Muscle of back (tissue), 11 donors: Measurements from ENCODE around the gene RNF26. TPM values are rescaled to one million over a fixed set of nuclear protein-coding genes. Genes with fewer than 3 reads are reported as not detected.

Source experiments
- DNase-seq, 3 donors: peaks; one replicate each; pipeline versions ENCODE4 v3.0.0 to v3.0.0-alpha.2; 2013
- polyA plus RNA-seq, 10 donors: library from polyadenylated mRNA; unstranded; fragments of 120-200 nt; gene quantifications; one replicate each; pipeline ENCODE4 v1.2.1, GENCODE V29; 2013; ENCODE audit not compliant: insufficient read length in 10 of 10

Gene RNF26
- polyA plus RNA-seq, 10 donors: 11.7 to 22.9 (median 16.1) TPM

DNA sequence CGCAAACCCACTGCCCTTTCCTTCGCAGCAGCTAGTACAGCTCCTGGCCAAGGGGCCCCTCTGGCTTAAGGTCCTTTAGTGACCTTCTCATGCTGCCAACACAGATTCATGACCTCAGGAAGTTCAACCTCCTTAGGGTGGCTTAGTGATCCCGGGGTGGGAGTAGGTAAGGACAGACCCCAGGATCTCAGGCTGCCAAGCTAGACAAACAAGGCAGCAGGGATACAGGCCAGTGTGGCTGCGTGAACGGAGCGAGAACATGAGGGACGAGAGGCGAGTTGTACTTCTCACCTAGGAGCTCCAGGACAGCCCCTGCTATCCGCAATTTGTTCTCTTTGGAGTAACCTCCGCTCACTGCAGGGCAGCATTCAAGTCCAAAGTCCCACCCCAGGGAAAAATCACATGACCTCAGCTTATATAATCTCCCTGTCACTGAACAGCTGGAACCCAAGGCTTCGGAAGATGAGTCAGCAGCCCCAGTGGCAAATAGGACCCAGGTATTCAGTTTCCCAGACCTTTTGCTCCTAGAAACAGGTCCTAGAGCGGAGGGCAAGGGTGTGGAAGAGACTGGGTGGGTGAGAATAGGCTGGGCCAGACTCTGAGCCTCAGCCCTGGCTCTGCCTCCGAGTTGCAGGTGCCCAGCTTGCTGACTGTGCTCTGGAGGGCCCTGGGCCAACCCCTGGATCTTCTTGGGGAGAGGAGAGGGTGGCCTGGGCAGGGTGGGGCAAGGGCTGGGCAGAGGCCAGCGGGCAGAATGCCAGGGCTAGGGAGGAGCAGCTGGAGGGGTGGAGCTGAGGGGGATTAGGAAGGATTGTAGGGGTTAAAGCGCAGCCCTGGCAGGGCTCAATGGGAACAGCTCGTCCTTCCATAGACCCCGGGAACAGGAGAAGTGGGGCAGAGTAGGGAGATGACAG, 34.1 kb downstream of the RNF26 start:
- DNase-seq: peak; percentile 73 to 83 (median 77)

GRCh38 chr11:119369132-119369925, 35.0 kb downstream of the RNF26 start:
- no peak for DNase-seq

DNA sequence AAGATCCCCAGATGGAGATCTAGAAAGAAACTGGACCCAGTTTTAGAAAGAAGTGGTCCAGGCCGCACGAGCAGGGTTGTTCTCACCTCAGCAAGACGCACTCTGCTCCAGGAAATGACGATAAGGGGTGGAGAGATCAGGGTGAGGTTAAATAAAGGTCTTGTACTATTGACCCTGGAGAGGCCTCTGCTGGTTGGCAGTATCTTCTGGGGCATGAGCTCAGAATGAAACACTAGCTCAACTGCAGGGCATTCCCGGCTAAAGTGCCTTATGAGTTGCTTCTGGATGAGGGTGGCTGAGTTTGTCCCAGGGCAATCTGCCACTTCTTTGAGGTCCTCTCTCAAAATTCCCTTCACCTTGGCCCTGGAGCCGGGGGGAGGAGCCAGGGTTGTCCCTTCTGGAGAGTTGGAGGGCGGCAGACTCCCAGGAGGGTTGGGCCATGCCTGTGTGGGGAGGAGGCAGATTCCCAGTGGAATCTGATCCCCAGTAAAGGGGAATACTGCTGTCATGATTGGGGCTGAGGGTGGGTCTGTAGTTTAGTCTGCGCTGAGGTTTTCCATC, 36.2 kb downstream of the RNF26 start:
- DNase-seq: peak in 1 of 3 donors; percentile 29

GRCh38 chr11:119371067-119371601, 36.8 kb downstream of the RNF26 start:
- DNase-seq: no peak

DNA sequence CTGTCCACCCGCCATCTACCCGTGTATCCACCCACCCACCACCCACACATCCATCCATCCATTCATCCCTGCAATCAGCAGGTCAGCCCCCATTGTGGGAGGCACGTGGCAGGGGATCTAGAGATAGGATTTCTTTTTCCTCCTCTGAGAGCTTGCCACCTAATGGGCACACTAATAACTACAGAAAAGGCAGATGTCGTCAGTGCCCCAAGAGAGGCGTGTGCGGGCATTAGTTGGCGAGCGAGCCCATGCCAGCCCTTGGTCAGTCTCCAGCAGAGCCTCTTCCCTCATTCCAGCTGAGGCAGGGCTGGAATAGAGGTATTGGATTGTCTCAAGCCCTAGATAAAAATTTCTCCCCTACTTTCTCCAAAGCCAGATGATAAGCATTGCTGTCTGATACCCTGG, 37.5 kb downstream of the RNF26 start:
- DNase-seq: peak in 1 of 3 donors; percentile 66

DNA sequence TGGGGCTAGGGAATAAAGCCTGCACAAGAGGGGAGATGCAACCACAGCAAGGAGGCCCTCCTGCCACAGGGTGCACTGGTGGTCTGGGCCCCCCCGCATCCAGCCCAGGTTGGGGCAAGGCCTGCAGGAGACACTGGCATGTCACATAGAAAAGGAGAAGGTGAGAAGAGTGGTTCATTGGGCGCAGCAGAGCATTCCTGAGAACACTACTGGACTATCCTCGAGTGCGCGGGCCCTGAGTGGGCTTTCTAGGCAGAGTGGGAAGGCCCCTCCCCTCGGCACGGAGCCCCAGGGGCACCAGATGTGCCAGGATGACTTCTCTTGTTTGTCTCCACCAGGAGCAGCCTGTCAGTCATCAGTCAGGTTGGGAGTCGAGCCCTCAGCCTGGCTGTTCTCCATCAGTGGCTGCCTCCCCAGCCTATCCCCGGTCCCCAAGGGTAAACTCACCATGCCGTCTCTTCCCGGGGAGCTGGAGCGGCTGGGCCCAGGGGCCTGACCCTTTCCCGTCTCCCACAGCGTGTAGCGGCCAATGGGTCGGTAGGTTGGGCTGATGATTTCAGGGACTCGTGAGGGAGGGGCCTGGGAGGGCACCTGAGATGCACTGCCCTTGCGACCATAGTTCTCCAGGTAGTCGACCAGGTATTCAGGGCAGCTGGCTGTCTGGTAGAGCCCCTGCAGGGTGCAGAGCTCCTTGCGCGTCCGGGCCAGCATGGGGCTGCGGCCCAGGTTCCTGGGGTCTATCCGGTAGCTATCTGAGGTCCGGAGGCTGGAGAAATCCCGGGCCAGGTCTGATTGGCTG, 38.1 kb downstream of the RNF26 start:
- no peak for DNase-seq

GRCh38 chr11:119373059-119373920, 39.0 kb downstream of the RNF26 start:
- DNase-seq: no peak

GRCh38 chr11:119373921-119374631, 39.7 kb downstream of the RNF26 start:
- peak in 2 of 3 donors; percentile 61 to 86 for DNase-seq

GRCh38 chr11:119374632-119375336, 40.5 kb downstream of the RNF26 start:
- DNase-seq: peak in 1 of 3 donors; percentile 63

DNA sequence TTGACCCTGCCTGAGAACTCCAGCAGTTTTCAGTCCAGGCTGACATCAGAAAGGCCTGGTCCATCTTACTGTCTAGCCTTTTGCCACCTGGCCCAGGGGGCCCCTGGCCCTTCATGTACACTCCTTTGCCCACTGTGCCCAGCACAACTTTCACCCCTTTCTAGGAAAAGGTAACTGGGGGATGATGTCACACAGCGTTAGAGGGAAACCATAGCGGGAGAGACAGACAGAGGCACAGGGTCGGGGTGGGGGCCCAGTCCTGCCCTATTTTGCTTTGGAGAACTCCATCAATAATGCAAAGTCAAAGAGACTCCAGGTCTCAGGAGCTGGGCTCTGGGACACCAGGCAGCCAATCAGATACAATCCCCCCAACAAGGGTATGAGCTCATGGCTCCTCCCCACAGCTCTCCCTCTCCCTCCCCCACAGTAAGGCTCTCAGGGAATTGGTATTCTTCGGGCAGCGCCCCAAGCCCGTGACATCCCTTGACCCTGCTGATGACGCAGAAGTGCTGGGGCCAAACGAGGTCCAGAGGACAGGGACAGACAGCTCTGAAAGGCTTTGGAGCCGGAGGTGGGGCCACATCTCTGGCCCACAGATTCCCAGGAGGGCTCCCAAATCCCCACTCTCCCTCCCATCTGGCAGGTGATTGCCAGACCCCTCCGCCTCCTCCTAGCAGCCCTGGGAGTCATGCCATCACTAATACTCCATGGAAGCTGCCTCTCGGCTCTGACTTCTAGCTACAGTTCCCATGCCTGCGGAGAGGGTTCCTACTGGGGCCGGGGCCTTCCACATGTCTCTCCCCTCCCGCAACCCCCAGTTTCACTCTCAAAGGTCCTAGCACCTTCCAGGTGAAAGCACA, 41.2 kb downstream of the RNF26 start:
- peak in 2 of 3 donors; percentile 67 to 78 for DNase-seq

DNA sequence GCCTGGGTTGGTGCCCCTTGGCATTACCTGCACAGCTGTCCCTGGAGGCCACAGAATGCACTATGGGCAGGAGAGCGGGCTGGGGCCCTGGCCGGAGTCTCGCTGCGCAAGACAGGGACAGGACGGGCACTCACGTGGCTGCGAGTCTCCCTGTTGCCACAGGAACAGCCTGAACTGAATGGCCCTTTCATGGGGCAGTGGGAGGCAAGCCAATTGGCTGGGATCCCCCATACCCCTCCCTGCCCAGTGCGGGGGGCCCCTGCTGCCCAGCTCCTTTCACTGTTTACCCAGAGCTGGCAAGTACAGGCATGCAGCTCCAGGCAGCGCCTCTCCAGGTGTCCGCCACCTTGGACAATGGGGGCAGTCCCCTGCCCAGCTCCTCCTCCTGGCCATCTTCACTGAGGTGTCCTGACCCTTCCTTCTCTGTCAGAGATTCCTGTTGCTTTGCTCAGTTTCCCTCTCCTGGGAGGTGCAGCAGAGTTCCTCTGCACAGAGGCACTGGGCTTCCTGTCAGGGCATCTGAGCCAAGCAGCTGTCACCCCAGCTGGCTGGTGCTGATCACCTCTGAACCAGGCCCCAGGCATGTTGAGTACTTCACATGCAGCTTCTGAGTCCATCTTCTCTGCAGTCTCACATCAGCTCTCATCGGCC, 42.0 kb downstream of the RNF26 start:
- peak in 2 of 3 donors; percentile 64 to 79 for DNase-seq

- DNase-seq: no peak
These were observed 43.0 kb downstream of the RNF26 start for GRCh38 chr11:119377112-119377901.

- no peak for DNase-seq
These were observed 43.8 kb downstream of the RNF26 start for GRCh38 chr11:119377961-119378667.

GRCh38 chr11:119378851-119379465, 44.6 kb downstream of the RNF26 start:
- DNase-seq: peak in 1 of 3 donors; percentile 34

DNA sequence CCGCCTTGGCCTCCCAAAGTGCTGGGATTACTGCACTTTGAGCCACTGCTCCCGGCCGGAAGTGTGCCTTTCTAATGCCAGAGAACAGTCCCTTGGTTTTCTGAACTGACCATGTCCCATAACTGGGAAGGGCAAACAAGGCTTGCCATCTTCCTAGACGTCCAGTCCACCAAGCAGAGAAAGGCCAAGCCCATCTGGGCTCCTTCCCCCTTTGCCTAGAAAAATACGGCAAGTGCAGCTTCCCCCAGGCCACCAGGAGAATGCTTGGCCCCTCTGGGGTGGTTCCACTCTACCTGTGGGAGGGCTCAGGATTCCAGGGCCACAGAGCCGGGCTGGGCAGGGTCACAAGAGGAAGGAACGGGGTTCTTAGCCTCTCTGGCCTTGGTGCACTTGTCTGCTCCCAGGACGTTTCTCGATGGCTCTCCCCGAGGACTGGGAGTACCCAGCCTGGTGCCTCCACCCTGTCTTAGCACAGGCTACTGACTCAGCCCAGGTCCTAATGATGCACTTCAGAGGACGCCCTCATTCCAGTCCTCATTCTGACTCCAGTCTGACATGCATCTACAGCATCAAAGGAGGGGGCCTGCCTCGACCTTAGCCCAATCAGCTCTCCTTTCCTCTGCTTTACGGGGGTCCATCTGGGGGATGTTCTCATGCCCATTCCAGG, 46.0 kb downstream of the RNF26 start:
- DNase-seq: no peak
